T-helper 17 cell (primary cell): ENCODE data around the gene CNNM4. TPM values are rescaled to one million over a fixed set of nuclear protein-coding genes. Genes with fewer than 3 reads are reported as not detected.

Experiments used
- ATAC-seq: fragments of 150-1000 bp; cut with Tn5 transposase; 2 replicates; pipeline ENCODE4 v1.10.0; 2021; ENCODE audit warnings: mild to moderate bottlenecking, moderate library complexity
- DNase-seq, 3 donors: peaks; one replicate each; pipeline versions ENCODE4 v3.0.0 to v3.0.0-alpha.2; 2020 to 2021
- H3K9me3 ChIP-seq: one replicate; pipeline ENCODE4 v1.7.0; 2013; ENCODE audit warnings: low read length, mild to moderate bottlenecking; ENCODE audit not compliant: control insufficient read depth, poor library complexity, severe bottlenecking
- H3K27ac Mint-ChIP-seq: one replicate; pipeline ENCODE4 v1.8.0; 2022; ENCODE audit warnings: mild to moderate bottlenecking, moderate library complexity, mixed read lengths
- H3K27me3 Mint-ChIP-seq: one replicate; pipeline ENCODE4 v1.8.0; 2022; ENCODE audit warnings: mixed read lengths
- H3K36me3 Mint-ChIP-seq: one replicate; pipeline ENCODE4 v1.8.0; 2022; ENCODE audit warnings: low read depth, mixed read lengths
- H3K4me1 Mint-ChIP-seq: one replicate; pipeline ENCODE4 v1.8.0; 2022; ENCODE audit warnings: mild to moderate bottlenecking, mixed read lengths
- H3K4me3 Mint-ChIP-seq: one replicate; pipeline ENCODE4 v1.8.0; 2022; ENCODE audit warnings: mild to moderate bottlenecking, moderate library complexity, mixed read lengths
- total RNA-seq, 4 donors: library from RNA in 2 of 4; stranded (reverse) in 2 of 4; gene quantifications; one replicate each; pipeline ENCODE4 v1.2.3 and lab custom pipeline; 2022 to 2026

The CNNM4 gene
- total RNA-seq (1 to 10 TPM; 6.4 to 8.1 TPM), total RNA-seq (lab: John Stamatoyannopoulos, UW) (17.7 to 18.5 reads per million in 2 donors)

- H3K36me3 Mint-ChIP-seq: no peaks in the 10 kb centered on the region
- ATAC-seq (peak; percentile 96), DNase-seq (peak; percentile 81 to 92 (median 92))
- H3K27ac Mint-ChIP-seq: peak within 1 kb of the TSS; percentile 94
- peaks cover 33% of the 10 kb centered on the region for H3K4me1 Mint-ChIP-seq
- no peaks in the 10 kb centered on the region for H3K9me3 ChIP-seq
- H3K4me3 Mint-ChIP-seq: peak within 1 kb of the TSS; percentile 96
- H3K27me3 Mint-ChIP-seq: no peaks in the 10 kb centered on the region
Observed at GRCh38 chr2:96760036-96760985, at the start of gene CNNM4. Gene CNNM4 (plus strand): TSS chr2:96760902. CDS start chr2:96761000, 98 bp downstream.

- ATAC-seq (no peak), DNase-seq (no peak)
- H3K27me3 Mint-ChIP-seq: no peaks in the 10 kb centered on the region
- no peak overlapping the region for H3K4me3 Mint-ChIP-seq
- H3K27ac Mint-ChIP-seq: no peak overlapping the region
- H3K36me3 Mint-ChIP-seq: peaks cover 11% of the 10 kb centered on the region
- no peaks in the 10 kb centered on the region for H3K9me3 ChIP-seq
- H3K4me1 Mint-ChIP-seq: peaks cover 5% of the 10 kb centered on the region
Observed at GRCh38 chr2:96710985-96711384, 49.7 kb upstream of the CNNM4 start.

GRCh38 chr2:96715658-96716057, 45.0 kb upstream of the CNNM4 start:
- no peaks in the 10 kb centered on the region for H3K9me3 ChIP-seq
- ATAC-seq (no peak), DNase-seq (no peak)
- no peak overlapping the region for H3K27ac Mint-ChIP-seq
- no peak overlapping the region for H3K4me3 Mint-ChIP-seq
- H3K36me3 Mint-ChIP-seq: peaks cover 11% of the 10 kb centered on the region
- peaks cover 10% of the 10 kb centered on the region for H3K4me1 Mint-ChIP-seq
- no peaks in the 10 kb centered on the region for H3K27me3 Mint-ChIP-seq

- H3K9me3 ChIP-seq: no peaks in the 10 kb centered on the region
- ATAC-seq (no peak), DNase-seq (no peak)
- Mint-ChIP-seq H3K4me1 (peaks cover 10% of the 10 kb centered on the region), H3K27me3 (no peaks in the 10 kb centered on the region), H3K27ac (no peak overlapping the region), H3K4me3 (no peak overlapping the region), H3K36me3 (peaks cover 4% of the 10 kb centered on the region)
Observed at GRCh38 chr2:96716388-96716787, 44.3 kb upstream of the CNNM4 start.

- H3K27ac Mint-ChIP-seq: no peak overlapping the region
- ATAC-seq: no peak
- H3K4me1 Mint-ChIP-seq: peaks cover 2% of the 10 kb centered on the region
- no peaks in the 10 kb centered on the region for H3K27me3 Mint-ChIP-seq
- peaks cover 11% of the 10 kb centered on the region for H3K36me3 Mint-ChIP-seq
- DNase-seq: no peak
- no peaks in the 10 kb centered on the region for H3K9me3 ChIP-seq
- H3K4me3 Mint-ChIP-seq: no peak overlapping the region
Observed at GRCh38 chr2:96726131-96726530, 34.6 kb upstream of the CNNM4 start.

- Mint-ChIP-seq H3K4me1 (peaks cover 2% of the 10 kb centered on the region), H3K36me3 (peaks cover 11% of the 10 kb centered on the region), H3K4me3 (no peak overlapping the region), H3K27ac (no peak overlapping the region), H3K27me3 (no peaks in the 10 kb centered on the region)
- ATAC-seq (no peak), DNase-seq (no peak)
- no peaks in the 10 kb centered on the region for H3K9me3 ChIP-seq
Observed at GRCh38 chr2:96727431-96727830, 33.3 kb upstream of the CNNM4 start.

- H3K27ac Mint-ChIP-seq: no peak overlapping the region
- ATAC-seq: no peak
- peaks cover 5% of the 10 kb centered on the region for H3K4me1 Mint-ChIP-seq
- H3K4me3 Mint-ChIP-seq: no peak overlapping the region
- H3K36me3 Mint-ChIP-seq: peaks cover 11% of the 10 kb centered on the region
- no peak for DNase-seq
- H3K27me3 Mint-ChIP-seq: no peaks in the 10 kb centered on the region
- H3K9me3 ChIP-seq: no peaks in the 10 kb centered on the region
Observed at GRCh38 chr2:96729748-96730147, 31.0 kb upstream of the CNNM4 start.

- H3K9me3 ChIP-seq: no peaks in the 10 kb centered on the region
- H3K27me3 Mint-ChIP-seq: no peaks in the 10 kb centered on the region
- ATAC-seq: no peak
- H3K4me1 Mint-ChIP-seq: peaks cover 8% of the 10 kb centered on the region
- H3K36me3 Mint-ChIP-seq: peaks cover 11% of the 10 kb centered on the region
- H3K4me3 Mint-ChIP-seq: no peak overlapping the region
- H3K27ac Mint-ChIP-seq: peak overlapping the region; percentile 39
- DNase-seq: no peak
Observed at GRCh38 chr2:96730212-96730611, 30.5 kb upstream of the CNNM4 start.

- no peaks in the 10 kb centered on the region for H3K9me3 ChIP-seq
- Mint-ChIP-seq H3K36me3 (peaks cover 7% of the 10 kb centered on the region), H3K27ac (peak overlapping the region; percentile 51), H3K4me1 (peaks cover 17% of the 10 kb centered on the region), H3K4me3 (no peak overlapping the region), H3K27me3 (no peaks in the 10 kb centered on the region)
- DNase-seq: no peak
- ATAC-seq: no peak
Observed at GRCh38 chr2:96733931-96734330, 26.8 kb upstream of the CNNM4 start.

- no peak overlapping the region for H3K4me3 Mint-ChIP-seq
- peaks cover 10% of the 10 kb centered on the region for H3K36me3 Mint-ChIP-seq
Observed at GRCh38 chr2:96734880-96735583, 25.7 kb upstream of the CNNM4 start.

GRCh38 chr2:96737251-96737650, 23.5 kb upstream of the CNNM4 start:
- Mint-ChIP-seq H3K27ac (peak overlapping the region; percentile 99), H3K36me3 (peaks cover 4% of the 10 kb centered on the region), H3K27me3 (no peaks in the 10 kb centered on the region), H3K4me1 (peaks cover 36% of the 10 kb centered on the region), H3K4me3 (no peak overlapping the region)
- DNase-seq: no peak
- H3K9me3 ChIP-seq: no peaks in the 10 kb centered on the region
- no peak for ATAC-seq

More at GRCh38 chr2:96734880-96735583, 25.7 kb upstream of the CNNM4 start:
- DNase-seq (no peak), ATAC-seq (no peak)
- Mint-ChIP-seq H3K4me1 (peaks cover 27% of the 10 kb centered on the region), H3K27me3 (no peaks in the 10 kb centered on the region), H3K27ac (peak overlapping the region; percentile 51)
- no peaks in the 10 kb centered on the region for H3K9me3 ChIP-seq

- H3K27me3 Mint-ChIP-seq: no peaks in the 10 kb centered on the region
- H3K4me3 Mint-ChIP-seq: peak overlapping the region; percentile 86
- H3K9me3 ChIP-seq: no peaks in the 10 kb centered on the region
- DNase-seq: peak in 2 of 3 donors; percentile 28 to 34
- peak overlapping the region; percentile 99 for H3K27ac Mint-ChIP-seq
- peak; percentile 64 for ATAC-seq
- H3K4me1 Mint-ChIP-seq: peaks cover 36% of the 10 kb centered on the region
- peaks cover 4% of the 10 kb centered on the region for H3K36me3 Mint-ChIP-seq
Observed at GRCh38 chr2:96737831-96738230, 22.9 kb upstream of the CNNM4 start.

GRCh38 chr2:96739076-96739632, 21.5 kb upstream of the CNNM4 start:
- DNase-seq (no peak), ATAC-seq (no peak)
- Mint-ChIP-seq H3K27me3 (no peaks in the 10 kb centered on the region), H3K4me1 (peaks cover 38% of the 10 kb centered on the region), H3K27ac (peak overlapping the region; percentile 99), H3K4me3 (peak overlapping the region; percentile 99), H3K36me3 (peaks cover 4% of the 10 kb centered on the region)
- no peaks in the 10 kb centered on the region for H3K9me3 ChIP-seq
